OCI-LY3 (cell line): ENCODE measurements around the gene ABI3BP.

Experiments
- H2AFZ ChIP-seq: fragments of 200-600, 300-600 bp; shearing (Covaris generic); 2 replicates; pipeline ENCODE4 v1.6.0; 2014; ENCODE audit warnings: antibody characterized with exemption, low read depth, low read length
- H3K27ac ChIP-seq: fragments of 200-600, 300-600 bp; sonication (generic); 2 replicates; pipeline ENCODE4 v1.5.1; 2014; ENCODE audit warnings: mild to moderate bottlenecking, low read length, moderate library complexity, mixed read lengths
- H3K27me3 ChIP-seq: fragments of 200-600, 300-600 bp; sonication (generic); 2 replicates; pipeline ENCODE4 v1.6.1; 2014; ENCODE audit warnings: low read depth, low read length, mixed read lengths
- H3K36me3 ChIP-seq: fragments of 200-600, 300-600 bp; sonication (generic); replicated peaks from 2 replicates; pipeline ENCODE3; 2014; ENCODE audit warnings: low read depth, low read length, mixed read lengths
- H3K4me1 ChIP-seq: fragments of 300-600, 200-600 bp; sonication (generic); 2 replicates; pipeline ENCODE4 v1.6.1; 2014; ENCODE audit warnings: low read length, mixed read lengths
- H3K4me2 ChIP-seq: fragments of 200-600, 300-600 bp; sonication (generic); 2 replicates; pipeline ENCODE4 v1.6.1; 2014; ENCODE audit warnings: low read length, mixed read lengths
- H3K4me3 ChIP-seq: fragments of 300-600, 200-600 bp; sonication (generic); 2 replicates; pipeline ENCODE4 v1.5.1; 2014; ENCODE audit warnings: antibody characterized with exemption, mild to moderate bottlenecking, low read length, moderate library complexity
- H3K79me2 ChIP-seq: fragments of 300-600, 200-600 bp; shearing (Covaris generic); 2 replicates; pipeline ENCODE4 v1.6.1; 2014; ENCODE audit warnings: mild to moderate bottlenecking, low read length, mixed read lengths
- H3K9ac ChIP-seq: fragments of 300-600, 200-600 bp; shearing (Covaris generic); 2 replicates; pipeline ENCODE4 v1.6.0; 2014; ENCODE audit warnings: mild to moderate bottlenecking, low read length, moderate library complexity
- H3K9me3 ChIP-seq: fragments of 200-600, 300-600 bp; shearing (Covaris generic); 2 replicates; pipeline ENCODE4 v1.6.1; 2014; ENCODE audit warnings: low read length, mixed read lengths; ENCODE audit not compliant: insufficient read depth
- H4K20me1 ChIP-seq: fragments of 200-600, 300-600 bp; sonication (generic); 2 replicates; pipeline ENCODE4 v1.6.1; 2016; ENCODE audit warnings: low read length, mixed read lengths; ENCODE audit not compliant: insufficient read depth
- CTCF ChIP-seq: fragments of 200-600, 300-600 bp; sonication (generic); IDR thresholded peaks from 2 replicates; pipeline ENCODE4 v1.5.1; 2014; ENCODE audit warnings: antibody characterized with exemption, low read length, low read depth
- EZH2phosphoT487 ChIP-seq: fragments of 200-600 bp; shearing (Covaris generic); IDR thresholded peaks from 2 replicates; pipeline ENCODE4 v1.6.1; 2018; ENCODE audit warnings: antibody characterized with exemption, mixed run types, low read depth

The ABI3BP gene

GRCh38 chr3:100857863-100858262, 135.4 kb downstream of the ABI3BP start:
- Histone ChIP-seq H2AFZ (no peak overlapping the region), H3K9me3 (no peaks in the 10 kb centered on the region), H3K4me2 (no peak overlapping the region), H3K36me3 (no peaks in the 10 kb centered on the region), H3K4me1 (no peaks in the 10 kb centered on the region), H3K4me3 (no peak overlapping the region), H3K27me3 (0 out of 2 replicates have a peak, but pooled peaks cover 4% of the 10 kb centered on the region), H3K9ac (no peak overlapping the region), H4K20me1 (no peaks in the 10 kb centered on the region), H3K79me2 (no peaks in the 10 kb centered on the region), H3K27ac (no peak overlapping the region)
- TF ChIP-seq CTCF, result no peak
- no peak for TF ChIP-seq EZH2phosphoT487

GRCh38 chr3:100856821-100857220, 136.4 kb downstream of the ABI3BP start:
- no peak overlapping the region for H2AFZ ChIP-seq
- TF ChIP-seq CTCF (no peak), EZH2phosphoT487 (no peak)
- no peaks in the 10 kb centered on the region for H3K4me1 ChIP-seq
- H3K27me3 ChIP-seq, result 0 out of 2 replicates have a peak, but pooled peaks cover under 1% of the 10 kb centered on the region
- no peaks in the 10 kb centered on the region for H3K79me2 ChIP-seq
- H3K4me2 ChIP-seq, result no peak overlapping the region
- no peaks in the 10 kb centered on the region for H3K36me3 ChIP-seq
- no peak overlapping the region for H3K9ac ChIP-seq
- no peak overlapping the region for H3K27ac ChIP-seq
- H3K9me3 ChIP-seq, result no peaks in the 10 kb centered on the region
- no peak overlapping the region for H3K4me3 ChIP-seq
- H4K20me1 ChIP-seq, result no peaks in the 10 kb centered on the region

GRCh38 chr3:100852840-100853239, 140.4 kb downstream of the ABI3BP start:
- no peaks in the 10 kb centered on the region for H3K79me2 ChIP-seq
- H3K27me3 ChIP-seq, result no peaks in the 10 kb centered on the region
- no peaks in the 10 kb centered on the region for H4K20me1 ChIP-seq
- TF ChIP-seq CTCF (no peak), EZH2phosphoT487 (no peak)
- H3K9me3 ChIP-seq, result no peaks in the 10 kb centered on the region
- H3K9ac ChIP-seq, result no peak overlapping the region
- no peaks in the 10 kb centered on the region for H3K36me3 ChIP-seq
- no peak overlapping the region for H3K4me3 ChIP-seq
- no peak overlapping the region for H3K4me2 ChIP-seq
- no peak overlapping the region for H3K27ac ChIP-seq
- H2AFZ ChIP-seq, result no peak overlapping the region
- no peaks in the 10 kb centered on the region for H3K4me1 ChIP-seq

- Histone ChIP-seq H3K9ac (no peak overlapping the region), H3K9me3 (no peaks in the 10 kb centered on the region), H2AFZ (no peak overlapping the region), H4K20me1 (no peaks in the 10 kb centered on the region), H3K4me3 (no peak overlapping the region), H3K79me2 (no peaks in the 10 kb centered on the region), H3K4me2 (no peak overlapping the region), H3K4me1 (no peaks in the 10 kb centered on the region), H3K27me3 (no peaks in the 10 kb centered on the region), H3K27ac (no peak overlapping the region), H3K36me3 (no peaks in the 10 kb centered on the region)
- no peak for TF ChIP-seq CTCF
- no peak for TF ChIP-seq EZH2phosphoT487
Measured at GRCh38 chr3:100850701-100851100, 142.5 kb downstream of the ABI3BP start.
